Liver (tissue), 9 donors: ENCODE measurements around the gene ERGIC1. TPM values are rescaled to one million over a fixed set of nuclear protein-coding genes. Genes with fewer than 3 reads are reported as not detected.

Experiments
- DNase-seq: peaks from one replicate; pipeline ENCODE4 v3.0.0-alpha.2; 2017; ENCODE audit warnings: low spot score
- H3K27ac ChIP-seq, 2 donors: one replicate each; pipeline ENCODE4 v1.7.0; 2013; ENCODE audit warnings: inconsistent platforms in 2 of 2, low read length in 2 of 2, control low read depth in 1 of 2, low read depth in 1 of 2, mild to moderate bottlenecking in 1 of 2
- H3K27me3 ChIP-seq, 4 donors: one replicate each; pipeline versions ENCODE4 v1.6.1 to v1.7.0; 2013; ENCODE audit warnings: low read length in 3 of 4, inconsistent platforms in 1 of 4, mild to moderate bottlenecking in 1 of 4, moderate library complexity in 1 of 4; ENCODE audit not compliant: control insufficient read depth in 4 of 4, insufficient read depth in 4 of 4
- H3K36me3 ChIP-seq, 4 donors: one replicate each; pipeline versions ENCODE4 v1.6.1 to v1.7.0; 2013; ENCODE audit warnings: low read length in 3 of 4, mild to moderate bottlenecking in 3 of 4, low read depth in 1 of 4, moderate library complexity in 1 of 4; ENCODE audit not compliant: control insufficient read depth in 4 of 4, insufficient read depth in 3 of 4
- H3K4me1 ChIP-seq, 4 donors: one replicate each; pipeline versions ENCODE4 v1.6.1 to v1.7.0; 2013; ENCODE audit warnings: low read length in 3 of 4, mild to moderate bottlenecking in 3 of 4, moderate library complexity in 1 of 4; ENCODE audit not compliant: control insufficient read depth in 4 of 4, insufficient read depth in 4 of 4
- H3K4me3 ChIP-seq, 3 donors: one replicate each; pipeline versions ENCODE4 v1.6.1 to v1.7.0; 2013; ENCODE audit warnings: low read length in 3 of 3, control low read depth in 1 of 3, low read depth in 1 of 3, mild to moderate bottlenecking in 1 of 3
- H3K9ac ChIP-seq, 2 donors: one replicate each; pipeline ENCODE4 v1.7.0; 2013; ENCODE audit warnings: low read length in 2 of 2, mild to moderate bottlenecking in 2 of 2, moderate library complexity in 2 of 2, control low read depth in 1 of 2, low read depth in 1 of 2
- H3K9me3 ChIP-seq, 4 donors: one replicate each; pipeline versions ENCODE4 v1.6.1 to v1.7.0; 2013; ENCODE audit warnings: low read length in 3 of 4; ENCODE audit not compliant: control insufficient read depth in 4 of 4
- ATF3 ChIP-seq: IDR thresholded peaks from 2 replicates; pipeline ENCODE4 v1.6.1; 2016; ENCODE audit warnings: antibody characterized with exemption
- CTCF ChIP-seq: fragments of 150-350 bp; IDR thresholded peaks from 2 replicates; pipeline ENCODE4 v1.5.1; 2017; ENCODE audit warnings: improper control_type of control experiment, low read depth, low read length; ENCODE audit not compliant: missing input control
- EGR1 ChIP-seq, 2 donors: IDR thresholded peaks; 2 replicates each; pipeline ENCODE4 v1.6.1; 2016 to 2018; ENCODE audit warnings: antibody characterized with exemption in 2 of 2, low read depth in 2 of 2
- FOXA1 ChIP-seq: IDR thresholded peaks from 2 replicates; pipeline ENCODE4 v1.6.1; 2016; ENCODE audit warnings: antibody characterized with exemption
- FOXA2 ChIP-seq: IDR thresholded peaks from 2 replicates; pipeline ENCODE4 v1.6.1; 2016; ENCODE audit warnings: antibody characterized with exemption
- GABPA ChIP-seq, 2 donors: IDR thresholded peaks in 1 of 2; conservative IDR thresholded peaks in 1 of 2; 2 replicates each; pipeline ENCODE4 v1.6.1; 2016; ENCODE audit warnings: antibody characterized with exemption in 2 of 2, mild to moderate bottlenecking in 1 of 2, moderate library complexity in 1 of 2
- HNF4A ChIP-seq, 2 donors: conservative IDR thresholded peaks; 2 replicates each; pipeline ENCODE4 v1.6.1; 2016; ENCODE audit warnings: antibody characterized with exemption in 2 of 2, mild to moderate bottlenecking in 2 of 2
- HNF4G ChIP-seq: IDR thresholded peaks from 2 replicates; pipeline ENCODE4 v1.6.1; 2016; ENCODE audit warnings: antibody characterized with exemption
- JUND ChIP-seq, 2 donors: IDR thresholded peaks; 2 replicates each; pipeline ENCODE4 v1.6.1; 2016; ENCODE audit warnings: antibody characterized with exemption in 2 of 2
- MAX ChIP-seq: IDR thresholded peaks from 2 replicates; pipeline ENCODE4 v1.6.1; 2016; ENCODE audit warnings: antibody characterized with exemption
- RAD21 ChIP-seq, 2 donors: IDR thresholded peaks; 2 replicates each; pipeline ENCODE4 v1.6.1; 2016; ENCODE audit warnings: antibody characterized with exemption in 2 of 2, mild to moderate bottlenecking in 2 of 2
- REST ChIP-seq: IDR thresholded peaks from 2 replicates; pipeline ENCODE4 v1.6.1; 2016; ENCODE audit warnings: antibody characterized with exemption, mild to moderate bottlenecking
- RXRA ChIP-seq, 2 donors: IDR thresholded peaks; 2 replicates each; pipeline ENCODE4 v1.6.1; 2017 to 2018; ENCODE audit warnings: antibody characterized with exemption in 2 of 2, mild to moderate bottlenecking in 1 of 2
- SP1 ChIP-seq: IDR thresholded peaks from 2 replicates; pipeline ENCODE4 v1.6.1; 2018; ENCODE audit warnings: antibody characterized with exemption, mild to moderate bottlenecking
- TAF1 ChIP-seq: conservative IDR thresholded peaks from 2 replicates; pipeline ENCODE4 v1.6.1; 2016; ENCODE audit warnings: antibody characterized with exemption, mild to moderate bottlenecking
- ZBTB33 ChIP-seq: IDR thresholded peaks from 2 replicates; pipeline ENCODE4 v1.6.1; 2016; ENCODE audit warnings: antibody characterized with exemption
- WGBS: extraction: QIAGEN DNeasy Blood & Tissue Kit; methylation state at CpG from one replicate; pipeline ENCODE4 v1.1.7; 2013; 5-methylcytosine and 5-hydroxymethylcytosine counted together
- polyA plus RNA-seq, 2 donors: library from polyadenylated mRNA; stranded (reverse) in 1 of 2; unstranded in 1 of 2; fragments of 200-250 nt in 1 of 2; fragments of >200 nt in 1 of 2; fragmentation: Nextera tagmentation in 1 of 2; extraction: Ambion mirVana in 1 of 2; gene quantifications; one replicate each; pipeline versions ENCODE4 v1.2.1 to v1.2.3, GENCODE V29; 2013 to 2015
- total RNA-seq, 2 donors: library from RNA; depleted of rRNA; stranded (reverse); fragments of >200 nt; gene quantifications; one replicate each; pipeline ENCODE4 v1.2.3, GENCODE V29; 2014
- donor health status: healthy.
- donor health status: healthy.
- donor health status: healthy.
- donor health status: healthy.
- donor health status: healthy.

Gene ERGIC1
- total and polyA plus RNA-seq, 4 donors = 45.4 to 155 (median 101) TPM

GRCh38 chr5:172796306-172796705, 37.7 kb upstream of the ERGIC1 start:
- 97% methylated on average over 6 of the region's 6 CpGs for WGBS
- TF ChIP-seq ZBTB33 (no peak), RXRA (IDR thresholded peaks at IDR 0.05) (no peak), GABPA (IDR thresholded peaks at IDR 0.05 in 1 of 2, conservative IDR thresholded peaks at IDR 0.05 in 1 of 2) (no peak), HNF4G (no peak), TAF1 (no peak), ATF3 (no peak), SP1 (no peak), RAD21 (IDR thresholded peaks at IDR 0.05) (no peak), JUND (IDR thresholded peaks at IDR 0.05) (no peak), FOXA2 (no peak), REST (no peak), CTCF (no peak), EGR1 (IDR thresholded peaks at IDR 0.05; ENCODE audit: low read depth in 2 of 2) (no peak), MAX (no peak), FOXA1 (no peak)
- H3K27ac ChIP-seq = no peak overlapping the region
- H3K4me1 ChIP-seq = peaks cover 4 to 8% (median 6%) of the 10 kb centered on the region in 4 donors
- H3K9ac ChIP-seq = no peak overlapping the region
- H3K36me3 ChIP-seq = no peaks in the 10 kb centered on the region
- H3K27me3 ChIP-seq = no peaks in the 10 kb centered on the region
- H3K9me3 ChIP-seq = no peaks in the 10 kb centered on the region
- DNase-seq = no peak
- no peak overlapping the region for H3K4me3 ChIP-seq

GRCh38 chr5:172797771-172798191, 36.3 kb upstream of the ERGIC1 start:
- no peak for DNase-seq
- H3K36me3 ChIP-seq = no peaks in the 10 kb centered on the region
- WGBS = 36% methylated on average over 5 of the region's 5 CpGs
- peak overlapping the region in 1 of 2 donors; percentile 27 for H3K27ac ChIP-seq
- H3K4me1 ChIP-seq = peaks cover 4 to 8% (median 6%) of the 10 kb centered on the region in 4 donors
- H3K4me3 ChIP-seq = no peak overlapping the region
- H3K27me3 ChIP-seq = no peaks in the 10 kb centered on the region
- no peak overlapping the region for H3K9ac ChIP-seq
- no peaks in the 10 kb centered on the region for H3K9me3 ChIP-seq
- TF ChIP-seq ZBTB33 (no peak), MAX (no peak), HNF4G (no peak), EGR1 (IDR thresholded peaks at IDR 0.05; ENCODE audit: low read depth in 2 of 2) (no peak), RAD21 (IDR thresholded peaks at IDR 0.05) (peak in 1 of 2 donors; percentile 43), CTCF (no peak), HNF4A (conservative IDR thresholded peaks at IDR 0.05) (peak in 1 of 2 donors; percentile 67), RXRA (IDR thresholded peaks at IDR 0.05) (peak in 1 of 2 donors; percentile 55), FOXA1 (no peak)
